T47D (cell line): Measurements from ENCODE around the gene CREB5.
"Not testable (repeated sequence)": the region's sequence is repeated elsewhere in the genome, so short reads cannot be mapped to it uniquely, and the experiment has no call there.

Source experiments
- DNase-seq, 2 experiments: peaks; one replicate each; pipeline versions ENCODE4 v3.0.0 to v3.0.0-alpha.2; 2011 to 2012; ENCODE audit warnings: low read depth in 1 of 2, low spot score in 1 of 2
- JUND ChIP-seq: IDR thresholded peaks from 2 replicates; pipeline ENCODE4 v1.6.1; 2012; ENCODE audit warnings: low read depth
- in situ Hi-C: cut with HindIII; loops from 2 replicates; pipeline ENCODE4 v1.10.0; 2016; ENCODE audit warnings: low sequenced_read_pairs, low pct_unique_long_range_greater_than_20kb

CREB5 gene

DNA sequence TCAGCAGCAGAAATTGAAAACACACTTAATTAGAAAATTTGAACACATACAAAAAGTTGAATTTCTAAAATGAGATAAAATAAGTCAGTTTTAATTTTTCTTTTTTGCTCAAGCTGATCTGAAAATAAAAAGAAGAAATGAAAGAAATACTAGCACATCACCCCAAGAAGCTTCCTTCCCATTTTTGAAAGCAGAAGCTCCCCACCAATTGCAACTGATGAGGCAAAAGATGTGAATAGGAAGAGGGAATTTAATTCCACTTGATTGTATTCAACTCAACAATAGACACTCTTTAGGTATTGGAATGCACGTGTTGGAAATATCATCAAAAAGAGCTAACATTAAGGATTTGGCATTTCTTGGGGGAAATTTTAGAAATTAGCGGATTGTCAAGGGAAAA lies 370.0 kb downstream of the CREB5 start:
- no peak for DNase-seq
- in situ Hi-C loops: no loop called here
- TF ChIP-seq JUND: no peak

DNA sequence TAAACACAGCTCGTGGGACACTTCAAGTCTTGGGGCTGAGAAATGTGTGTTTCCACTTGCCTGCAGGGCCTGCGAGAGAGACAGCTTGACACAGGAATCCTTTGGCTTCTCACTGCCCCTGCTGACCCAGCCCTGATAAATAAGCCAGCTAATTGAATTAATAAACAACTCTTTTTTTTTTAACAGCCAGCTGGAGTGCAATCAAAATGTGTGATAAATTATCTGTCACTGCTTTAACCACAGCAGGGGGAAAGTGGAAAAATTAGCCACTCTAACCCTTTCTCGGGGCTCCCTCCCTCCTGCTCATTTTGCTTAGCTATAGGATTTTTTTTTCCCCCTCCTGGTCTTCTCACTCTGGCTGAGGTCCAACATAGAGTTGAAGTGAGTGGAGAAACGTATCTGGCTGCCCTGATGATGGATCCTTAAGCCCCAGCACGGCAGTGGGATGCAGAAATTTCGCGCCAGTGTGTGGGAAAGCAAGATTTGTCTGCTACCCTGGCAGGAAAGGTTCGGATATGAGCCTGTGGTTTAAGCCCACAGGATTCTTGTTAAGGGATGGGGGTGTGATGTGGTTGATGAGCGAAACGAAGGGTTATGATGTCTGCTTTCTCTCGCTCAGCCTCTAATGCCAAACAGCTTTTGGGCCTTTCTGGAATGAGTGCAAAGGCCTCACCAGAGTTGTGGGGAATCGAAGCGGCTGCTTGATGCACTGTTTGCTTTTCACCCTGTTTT lies 372.0 kb downstream of the CREB5 start:
- no peak for TF ChIP-seq JUND
- no peak for DNase-seq
- in situ Hi-C loops: no loop called here

DNA sequence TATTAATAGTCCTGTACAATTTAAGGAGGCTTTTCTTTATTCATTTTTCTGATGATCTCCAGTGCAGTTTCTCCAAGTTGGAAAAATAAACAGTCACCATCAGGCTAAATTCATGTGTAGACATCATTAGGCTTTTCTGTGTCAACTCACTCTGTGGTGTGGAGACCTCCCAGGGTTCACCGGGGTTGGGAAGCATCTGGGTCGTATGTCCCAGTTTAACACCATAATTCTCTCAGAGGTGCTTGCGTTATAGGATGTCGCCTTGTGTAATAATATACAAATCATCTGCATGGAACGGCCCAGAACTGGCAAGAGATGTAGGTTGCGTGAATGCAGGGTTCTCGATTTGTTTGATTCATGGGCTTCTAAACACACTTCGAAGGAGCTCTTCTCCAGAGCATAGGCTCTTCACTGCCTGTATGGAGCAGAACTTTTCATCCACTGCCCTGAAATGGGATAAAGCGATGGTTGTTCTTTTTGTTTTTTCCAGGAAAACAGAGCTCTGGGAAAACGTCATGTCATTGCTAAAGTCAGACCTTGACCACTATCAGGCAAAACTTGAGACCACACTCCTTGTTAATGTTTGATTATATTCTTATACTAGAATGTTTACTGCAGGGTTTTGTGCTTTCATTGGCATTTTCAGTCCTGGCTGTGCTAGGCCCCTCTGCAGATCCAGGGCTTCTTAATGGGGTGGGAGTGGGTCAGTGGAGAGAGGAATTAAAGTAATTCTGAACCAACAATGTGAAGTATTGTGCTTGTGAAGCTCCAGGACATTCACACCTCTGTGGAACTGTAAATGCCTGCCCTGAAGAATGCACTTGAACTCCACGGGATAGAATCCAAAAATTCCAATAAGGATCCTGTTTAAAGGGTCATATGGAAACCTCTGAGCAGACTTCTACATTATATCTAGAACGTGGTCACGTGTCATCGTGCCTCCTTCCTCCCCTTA lies 373.0 kb downstream of the CREB5 start:
- TF ChIP-seq JUND: no peak
- DNase-seq: no peak
- in situ Hi-C loops: no loop called here

- in situ Hi-C loops, DNase-seq: not testable (repeated sequence)
Measured at GRCh38 chr7:28786156-28786555, 373.8 kb downstream of the CREB5 start.

GRCh38 chr7:28787106-28787505 lies 374.8 kb downstream of the CREB5 start:
- in situ Hi-C loops: no loop called here
- no peak for TF ChIP-seq JUND

GRCh38 chr7:28790467-28790866 lies 378.1 kb downstream of the CREB5 start:
- no peak for DNase-seq
- TF ChIP-seq JUND: no peak
- in situ Hi-C loops: no loop called here

More at GRCh38 chr7:28787106-28787505, 374.8 kb downstream of the CREB5 start:
- DNase-seq: no peak

DNA sequence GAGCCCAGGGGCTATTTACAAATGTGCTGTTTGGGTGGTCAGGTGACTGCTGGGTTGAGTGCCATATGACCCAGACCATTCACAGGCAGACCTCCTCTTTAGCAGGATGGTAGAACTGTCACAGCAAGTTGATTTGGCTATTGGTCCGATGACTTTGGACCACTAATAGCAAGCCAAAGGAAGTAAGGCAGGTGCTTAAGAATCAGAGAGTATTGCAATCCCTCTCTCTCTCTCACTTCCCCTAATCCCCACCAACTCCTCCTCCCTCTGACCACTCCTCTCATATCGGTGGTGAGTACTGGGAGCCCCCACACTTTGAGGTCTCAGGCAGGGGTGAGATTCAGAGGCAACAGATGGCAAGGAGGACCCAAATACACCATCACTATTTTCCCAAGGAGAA lies 380.5 kb downstream of the CREB5 start:
- no peak for DNase-seq
- in situ Hi-C loops: no loop called here
- TF ChIP-seq JUND: no peak

DNA sequence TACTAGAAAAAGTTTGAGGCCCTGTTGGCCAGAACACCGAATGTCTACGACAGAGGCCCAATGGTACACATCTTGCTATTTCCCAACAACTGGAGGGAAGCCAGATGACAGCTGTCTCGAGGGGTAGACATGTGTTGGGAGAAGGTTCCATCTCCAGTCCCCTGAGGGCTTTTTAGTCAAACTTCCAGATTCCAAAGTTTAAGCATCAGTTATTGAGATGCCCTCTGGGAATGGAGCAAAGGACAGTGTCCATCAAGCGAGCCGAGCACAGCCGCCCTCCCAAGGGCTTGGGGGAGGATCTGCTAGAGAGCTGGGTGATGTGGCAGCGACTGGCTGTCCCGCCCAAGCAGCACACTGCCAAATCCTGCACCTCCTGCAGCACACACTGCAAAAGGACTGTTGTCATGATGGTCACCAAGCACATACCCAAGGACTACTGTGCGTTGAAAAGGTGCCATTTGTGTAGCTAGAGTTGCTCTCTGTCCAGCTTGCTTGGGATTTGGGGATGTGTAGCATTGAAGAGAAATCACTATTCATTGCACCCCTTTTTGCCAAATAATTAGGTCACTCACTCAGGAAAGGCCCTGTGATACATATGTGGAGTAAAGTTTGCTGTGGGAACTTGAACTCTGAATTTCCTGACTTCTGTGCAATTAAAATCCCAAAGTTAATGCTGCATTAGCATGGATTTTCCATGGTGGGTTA lies 381.2 kb downstream of the CREB5 start:
- no peak for DNase-seq
- TF ChIP-seq JUND: no peak
- in situ Hi-C loops: no loop called here

DNA sequence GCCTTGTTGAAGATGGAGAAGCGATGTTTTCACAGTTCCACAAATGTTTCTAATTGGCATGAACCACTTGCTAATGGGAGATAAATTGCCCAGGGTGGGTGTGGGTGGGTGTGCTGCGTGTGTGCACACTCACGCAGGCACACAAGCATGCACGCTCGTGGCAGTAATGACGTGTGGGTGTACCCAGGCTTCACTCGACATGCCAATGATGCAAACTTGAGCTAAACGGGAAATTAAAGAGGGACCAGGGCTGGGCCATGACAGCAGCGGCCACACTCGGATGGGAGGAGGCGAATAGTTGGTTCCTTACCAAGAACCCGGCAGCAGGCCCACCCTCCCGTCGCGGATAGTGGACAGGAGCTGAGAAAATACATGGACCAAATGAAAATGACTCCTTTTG lies 386.0 kb downstream of the CREB5 start:
- TF ChIP-seq JUND: no peak
- in situ Hi-C loops: no loop called here
- no peak for DNase-seq

GRCh38 chr7:28799619-28800018 lies 387.3 kb downstream of the CREB5 start:
- TF ChIP-seq JUND: no peak
- no peak for DNase-seq
- in situ Hi-C loops: no loop called here

GRCh38 chr7:28800150-28800549 lies 387.8 kb downstream of the CREB5 start:
- DNase-seq: no peak
- in situ Hi-C loops: no loop called here
- no peak for TF ChIP-seq JUND

DNA sequence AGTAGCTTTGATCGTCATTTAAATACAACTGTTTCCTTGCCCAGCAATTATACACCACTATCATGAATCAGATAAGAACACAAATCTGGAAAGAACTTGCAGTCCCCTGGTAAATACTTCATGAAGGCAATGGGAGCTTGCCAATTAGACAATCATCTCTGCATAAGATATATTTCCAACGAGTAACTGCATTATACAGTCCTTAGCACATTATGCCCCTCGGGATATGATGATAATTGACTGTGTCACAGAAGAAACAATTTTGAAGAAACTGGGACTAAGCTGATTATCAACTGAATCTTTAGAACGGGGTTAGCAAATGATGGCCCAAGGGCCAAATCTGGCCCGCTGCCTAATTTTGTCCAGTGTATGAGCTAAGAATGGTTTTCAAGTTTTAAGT lies 390.1 kb downstream of the CREB5 start:
- no peak for TF ChIP-seq JUND
- no peak for DNase-seq
- in situ Hi-C loops: no loop called here

GRCh38 chr7:28804157-28804556 lies 391.8 kb downstream of the CREB5 start:
- DNase-seq: no peak
- in situ Hi-C loops: no loop called here
- no peak for TF ChIP-seq JUND
